GM23248 (cell line): ENCODE data around the gene CTTNBP2. TPM values are rescaled to one million over a fixed set of nuclear protein-coding genes. Genes with fewer than 3 reads are reported as not detected.

ENCODE experiments used
- DNase-seq: peaks from one replicate; pipeline ENCODE4 v3.0.0-alpha.2; 2015
- H2AFZ ChIP-seq: fragments of 200-600 bp; sonication (generic); 2 replicates; pipeline ENCODE4 v1.6.1; 2016; ENCODE audit warnings: antibody characterized with exemption
- H3F3A ChIP-seq: fragments of 200-600 bp; sonication (generic); 2 replicates; pipeline ENCODE4 v1.6.1; 2016; ENCODE audit warnings: mild to moderate bottlenecking, antibody characterized with exemption, mixed run types; ENCODE audit not compliant: insufficient read depth
- H3K27ac ChIP-seq: fragments of 200-600 bp; sonication (generic); 2 replicates; pipeline ENCODE4 v1.5.1; 2016; ENCODE audit warnings: mild to moderate bottlenecking
- H3K27me3 ChIP-seq: fragments of 200-600 bp; sonication (generic); replicated peaks from 2 replicates; pipeline ENCODE4 v1.6.1; 2016; ENCODE audit warnings: mild to moderate bottlenecking; ENCODE audit not compliant: insufficient read depth
- H3K36me3 ChIP-seq: fragments of 200-600 bp; sonication (generic); 2 replicates; pipeline ENCODE4 v1.6.1; 2016; ENCODE audit warnings: low read depth, mild to moderate bottlenecking
- H3K4me1 ChIP-seq: fragments of 200-600 bp; sonication (generic); 2 replicates; pipeline ENCODE4 v1.6.1; 2016; ENCODE audit warnings: mild to moderate bottlenecking; ENCODE audit not compliant: insufficient read depth
- H3K4me2 ChIP-seq: fragments of 200-600 bp; sonication (generic); one replicate; pipeline ENCODE4 v1.6.1; 2016; ENCODE audit warnings: mild to moderate bottlenecking; ENCODE audit not compliant: unreplicated experiment
- H3K4me3 ChIP-seq: fragments of 200-600 bp; sonication (generic); 2 replicates; pipeline ENCODE4 v1.5.1; 2016; ENCODE audit warnings: mild to moderate bottlenecking
- H3K79me2 ChIP-seq: fragments of 200-600 bp; sonication (generic); 2 replicates; pipeline ENCODE4 v1.6.1; 2016; ENCODE audit warnings: mild to moderate bottlenecking; ENCODE audit not compliant: insufficient read depth
- H3K9ac ChIP-seq: fragments of 200-600 bp; sonication (generic); 2 replicates; pipeline ENCODE4 v1.6.1; 2016; ENCODE audit warnings: mild to moderate bottlenecking
- H3K9me2 ChIP-seq: fragments of 200-600 bp; sonication (generic); 2 replicates; pipeline ENCODE4 v1.6.1; 2016; ENCODE audit warnings: mixed run types, mild to moderate bottlenecking, moderate library complexity; ENCODE audit not compliant: insufficient read depth
- H3K9me3 ChIP-seq: fragments of 200-600 bp; sonication (generic); one replicate; pipeline ENCODE4 v1.6.1; 2017; ENCODE audit warnings: low read depth
- H4K20me1 ChIP-seq: fragments of 200-600 bp; sonication (generic); 2 replicates; pipeline ENCODE4 v1.6.0; 2016; ENCODE audit not compliant: insufficient read depth
- EZH2 ChIP-seq: fragments of 200-600 bp; sonication (generic); IDR thresholded peaks from 2 replicates; pipeline ENCODE4 v1.6.1; 2018; ENCODE audit warnings: antibody characterized with exemption, mild to moderate bottlenecking; ENCODE audit not compliant: insufficient read depth, poor library complexity, severe bottlenecking
- EZH2phosphoT487 ChIP-seq: fragments of 200-600 bp; sonication (generic); IDR thresholded peaks from 2 replicates; pipeline ENCODE4 v1.6.1; 2018; ENCODE audit warnings: antibody characterized with exemption, moderate library complexity, mild to moderate bottlenecking, low read depth; ENCODE audit not compliant: insufficient read depth
- WGBS, 2 experiments: methylation state at CpG; one replicate each; pipeline ENCODE4 v1.1.6; 2015 to 2017; ENCODE audit warnings: low lambda C conversion rate in 2 of 2, low coverage in 1 of 2; ENCODE audit errors: missing lambda C conversion rate in 2 of 2; 5-methylcytosine and 5-hydroxymethylcytosine counted together
- in situ Hi-C: fragments of 300-500 bp; cut with MboI; formaldehyde crosslinking; loops from 2 replicates; pipeline ENCODE4 v1.15.0; 2020
- polyA plus RNA-seq: library from polyadenylated mRNA; unstranded; fragments of >200 nt; fragmentation: Nextera tagmentation; extraction: Ambion mirVana; gene quantifications from 2 replicates; pipeline ENCODE4 v1.2.1, GENCODE V29; 2016
- total RNA-seq: library from RNA; depleted of rRNA; stranded (reverse); fragments of >200 nt; shearing (Covaris generic); gene quantifications from 2 replicates; pipeline ENCODE4 v1.2.3, GENCODE V29; 2014

CTTNBP2 gene
- total and polyA plus RNA-seq, 2 experiments from 2014 or later, result not detected

GRCh38 chr7:117841611-117842010, 31.6 kb downstream of the CTTNBP2 start:
- 0 to 2% methylated on average over 2 of the region's 2 CpGs for WGBS, 2 experiments
- no peaks in the 10 kb centered on the region for H3K4me1 ChIP-seq
- H3K36me3 ChIP-seq, result no peaks in the 10 kb centered on the region
- no peaks in the 10 kb centered on the region for H3K79me2 ChIP-seq
- H3K27me3 ChIP-seq, result no peaks in the 10 kb centered on the region
- no peak for DNase-seq
- in situ Hi-C loops, result no loop called here
- H3F3A ChIP-seq, result no peaks in the 10 kb centered on the region
- H3K4me2 ChIP-seq, result no peak overlapping the region
- H2AFZ ChIP-seq, result no peak overlapping the region
- H4K20me1 ChIP-seq, result no peaks in the 10 kb centered on the region
- H3K27ac ChIP-seq, result no peak overlapping the region
- TF ChIP-seq EZH2phosphoT487 (no peak), EZH2 (no peak)
- no peak overlapping the region for H3K4me3 ChIP-seq
- no peaks in the 10 kb centered on the region for H3K9me3 ChIP-seq
- H3K9ac ChIP-seq, result no peak overlapping the region
- no peaks in the 10 kb centered on the region for H3K9me2 ChIP-seq

GRCh38 chr7:117841011-117841410, 32.2 kb downstream of the CTTNBP2 start:
- DNase-seq, result no peak
- in situ Hi-C loops, result no loop called here
- H3K36me3 ChIP-seq, result no peaks in the 10 kb centered on the region

GRCh38 chr7:117839507-117839906, 33.7 kb downstream of the CTTNBP2 start:
- H3K27me3 ChIP-seq, result no peaks in the 10 kb centered on the region
- no peaks in the 10 kb centered on the region for H3K9me3 ChIP-seq
- H3K4me1 ChIP-seq, result no peaks in the 10 kb centered on the region
- no peak overlapping the region for H3K4me2 ChIP-seq
- no peak for DNase-seq
- no peak overlapping the region for H3K9ac ChIP-seq
- H3K36me3 ChIP-seq, result no peaks in the 10 kb centered on the region
- no peaks in the 10 kb centered on the region for H3K79me2 ChIP-seq
- no peaks in the 10 kb centered on the region for H3K9me2 ChIP-seq
- H3F3A ChIP-seq, result no peaks in the 10 kb centered on the region
- no peaks in the 10 kb centered on the region for H4K20me1 ChIP-seq
- in situ Hi-C loops, result no loop called here
- no peak overlapping the region for H2AFZ ChIP-seq
- no peak overlapping the region for H3K27ac ChIP-seq
- no peak overlapping the region for H3K4me3 ChIP-seq
- TF ChIP-seq EZH2phosphoT487, result no peak
- no peak for TF ChIP-seq EZH2

More at GRCh38 chr7:117841011-117841410, 32.2 kb downstream of the CTTNBP2 start:
- Histone ChIP-seq H3K4me2 (no peak overlapping the region), H3K9me3 (no peaks in the 10 kb centered on the region), H3K27me3 (no peaks in the 10 kb centered on the region), H3K9ac (no peak overlapping the region), H3F3A (no peaks in the 10 kb centered on the region), H3K79me2 (no peaks in the 10 kb centered on the region), H3K4me1 (no peaks in the 10 kb centered on the region), H2AFZ (no peak overlapping the region), H4K20me1 (no peaks in the 10 kb centered on the region), H3K4me3 (no peak overlapping the region), H3K9me2 (no peaks in the 10 kb centered on the region), H3K27ac (no peak overlapping the region)
- TF ChIP-seq EZH2 (no peak), EZH2phosphoT487 (no peak)

DNA sequence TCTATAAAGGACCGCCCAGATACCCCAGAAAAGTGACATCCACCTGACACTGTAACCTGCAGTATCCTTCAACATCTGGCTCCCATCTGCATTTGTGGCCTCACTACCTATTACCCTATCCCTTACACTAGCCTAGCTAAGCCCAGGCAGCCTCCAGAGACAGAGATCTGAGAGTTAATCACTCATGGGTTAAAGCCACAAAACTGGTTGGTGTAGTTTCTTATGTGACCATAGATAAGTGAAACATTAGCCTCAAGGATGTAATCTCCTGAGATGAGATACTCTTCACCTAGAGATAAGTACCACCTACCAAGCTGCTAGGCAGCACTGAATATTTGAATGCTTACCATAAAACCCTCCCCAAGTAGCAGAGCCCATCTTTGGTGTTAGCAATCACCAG, 35.4 kb downstream of the CTTNBP2 start:
- Histone ChIP-seq H3K9me3 (no peaks in the 10 kb centered on the region), H3K27ac (no peak overlapping the region), H3K9me2 (no peaks in the 10 kb centered on the region), H4K20me1 (no peaks in the 10 kb centered on the region), H3K27me3 (no peaks in the 10 kb centered on the region), H3K4me3 (no peak overlapping the region), H2AFZ (no peak overlapping the region), H3K79me2 (no peaks in the 10 kb centered on the region), H3K4me1 (no peaks in the 10 kb centered on the region), H3K4me2 (no peak overlapping the region), H3F3A (no peaks in the 10 kb centered on the region), H3K36me3 (no peaks in the 10 kb centered on the region), H3K9ac (no peak overlapping the region)
- in situ Hi-C loops, result no loop called here
- 47 to 56% methylated on average over 1 of the region's 1 CpG for WGBS, 2 experiments
- DNase-seq, result no peak
- TF ChIP-seq EZH2, result no peak
- TF ChIP-seq EZH2phosphoT487, result no peak

GRCh38 chr7:117835016-117835664, 38.1 kb downstream of the CTTNBP2 start:
- in situ Hi-C loops, result no loop called here
- no peak overlapping the region for H2AFZ ChIP-seq
- H3K9me3 ChIP-seq, result no peaks in the 10 kb centered on the region
- no peaks in the 10 kb centered on the region for H3K4me1 ChIP-seq
- H3K4me3 ChIP-seq, result no peak overlapping the region
- H3K9ac ChIP-seq, result no peak overlapping the region
- H3K4me2 ChIP-seq, result no peak overlapping the region
- no peaks in the 10 kb centered on the region for H4K20me1 ChIP-seq
- no peaks in the 10 kb centered on the region for H3K36me3 ChIP-seq
- no peaks in the 10 kb centered on the region for H3K9me2 ChIP-seq
- H3K27me3 ChIP-seq, result no peaks in the 10 kb centered on the region
- 16 to 19% methylated on average over 4 of the region's 4 CpGs for WGBS, 2 experiments
- H3K79me2 ChIP-seq, result no peaks in the 10 kb centered on the region
- TF ChIP-seq EZH2phosphoT487, result no peak
- TF ChIP-seq EZH2, result no peak
- no peaks in the 10 kb centered on the region for H3F3A ChIP-seq
- DNase-seq, result no peak
- no peak overlapping the region for H3K27ac ChIP-seq
